Ramos (cell line): Measurements from ENCODE around the gene LRMDA.

Experiments
- in situ Hi-C: fragments of 300-500 bp; cut with MboI; formaldehyde crosslinking; loops from one replicate; pipeline ENCODE4 v1.14.3; 2022; ENCODE audit warnings: low sequenced_read_pairs; ENCODE audit not compliant: unreplicated experiment

The LRMDA gene

DNA sequence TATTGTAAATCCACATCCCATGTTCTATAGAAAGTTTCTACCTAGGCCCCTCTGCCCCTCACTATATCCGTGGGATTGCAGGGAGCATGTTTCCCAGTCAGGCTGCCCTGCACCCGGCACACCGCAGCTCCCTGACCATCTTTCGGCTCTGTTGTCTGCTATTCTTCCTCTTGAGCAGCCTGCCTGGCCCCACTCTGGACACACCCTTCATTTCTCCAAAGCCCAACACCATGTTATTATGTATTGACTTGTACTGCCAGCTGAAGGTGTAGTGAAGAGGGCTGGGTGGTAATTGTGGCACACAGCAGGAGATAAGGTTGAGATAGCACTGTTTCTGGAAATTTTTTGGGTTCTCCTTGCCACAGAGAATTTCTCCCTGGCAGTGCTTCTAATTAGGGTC, 9.8 kb downstream of the LRMDA start:
- in situ Hi-C loops, result no loop called here

DNA sequence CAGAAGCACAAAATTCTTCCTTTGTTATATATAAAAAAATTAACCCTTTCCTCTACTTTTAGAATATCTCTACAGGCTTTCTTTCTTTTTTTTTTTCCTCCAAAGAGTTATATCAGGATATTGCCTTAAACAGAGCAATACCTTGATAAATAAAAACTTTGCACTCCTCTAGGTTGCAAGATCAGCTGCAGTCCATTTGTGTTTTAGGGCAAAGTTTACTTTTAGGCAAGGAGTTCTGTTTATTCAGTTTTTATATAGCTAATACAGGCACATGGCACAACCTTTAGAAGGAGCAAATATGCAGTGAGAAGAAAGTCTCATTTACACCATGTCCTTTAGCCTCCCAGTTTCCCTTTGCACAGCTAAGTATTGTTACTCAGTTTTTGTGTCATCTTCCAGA, 10.3 kb downstream of the LRMDA start:
- in situ Hi-C loops, result no loop called here

DNA sequence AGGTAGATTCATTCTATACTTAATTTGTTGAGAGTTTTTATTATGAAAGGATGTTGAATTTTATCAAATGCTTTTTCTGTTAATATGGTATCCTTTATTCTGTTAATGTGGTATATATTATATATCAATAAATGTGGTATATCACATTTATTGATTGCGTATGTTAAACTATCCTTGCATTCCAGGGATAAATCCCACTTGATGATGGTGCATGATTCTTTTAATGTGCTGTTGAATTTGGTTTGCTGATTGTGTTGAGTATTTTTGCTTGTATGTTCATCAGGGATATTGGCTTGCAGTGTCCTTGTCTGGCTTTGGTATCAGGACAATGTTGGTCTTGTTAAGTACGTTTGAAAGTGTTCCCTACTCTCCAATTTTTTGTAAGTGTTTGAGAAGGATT, 11.9 kb downstream of the LRMDA start:
- in situ Hi-C loops, result no loop called here

DNA sequence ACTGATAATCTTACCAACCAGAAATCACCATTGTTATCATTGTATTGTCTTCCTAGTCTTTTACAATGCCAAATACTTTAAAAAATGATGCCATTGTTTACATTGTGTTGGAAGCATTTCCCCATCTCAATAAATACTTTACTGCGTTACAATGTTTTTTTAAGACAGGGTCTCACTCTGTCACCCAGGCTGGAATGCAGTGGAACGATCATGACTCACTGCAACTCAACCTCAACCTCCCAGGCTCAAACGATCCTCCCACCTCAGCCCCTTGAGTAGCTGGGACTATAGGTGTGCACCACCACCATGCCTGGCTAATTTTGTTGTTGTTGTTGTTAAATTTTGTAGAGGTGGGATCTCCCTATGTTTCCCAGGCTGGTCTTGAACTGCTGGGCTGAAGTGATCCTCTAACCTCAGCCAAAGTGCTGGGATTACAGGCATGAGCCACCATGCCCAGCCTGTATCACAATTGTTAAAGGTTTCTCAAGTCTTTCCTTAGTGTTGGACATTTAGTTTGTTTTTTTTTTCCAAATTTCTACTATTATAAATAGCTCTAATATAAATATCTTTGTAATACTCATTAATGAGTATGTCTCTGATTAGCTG, 13.5 kb downstream of the LRMDA start:
- in situ Hi-C loops, result no loop called here

DNA sequence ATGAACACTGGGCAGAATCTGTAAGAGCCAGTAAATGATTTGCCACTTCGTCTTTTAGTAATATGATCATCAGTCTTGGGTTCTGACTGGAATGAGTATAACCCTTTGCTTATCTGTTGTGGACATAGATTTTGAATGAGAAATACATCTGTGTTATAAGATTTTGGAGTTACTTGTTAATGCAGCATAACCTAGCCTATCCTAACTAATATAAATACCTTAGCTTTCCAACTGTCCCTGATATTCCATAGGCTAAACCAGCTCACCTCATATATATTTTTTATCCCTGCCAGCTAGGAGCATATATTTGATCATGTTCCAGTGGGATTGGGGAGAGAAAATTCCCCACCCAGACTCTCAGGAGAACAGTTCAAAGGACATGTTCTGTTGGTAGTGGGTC, 15.1 kb downstream of the LRMDA start:
- in situ Hi-C loops, result no loop called here

DNA sequence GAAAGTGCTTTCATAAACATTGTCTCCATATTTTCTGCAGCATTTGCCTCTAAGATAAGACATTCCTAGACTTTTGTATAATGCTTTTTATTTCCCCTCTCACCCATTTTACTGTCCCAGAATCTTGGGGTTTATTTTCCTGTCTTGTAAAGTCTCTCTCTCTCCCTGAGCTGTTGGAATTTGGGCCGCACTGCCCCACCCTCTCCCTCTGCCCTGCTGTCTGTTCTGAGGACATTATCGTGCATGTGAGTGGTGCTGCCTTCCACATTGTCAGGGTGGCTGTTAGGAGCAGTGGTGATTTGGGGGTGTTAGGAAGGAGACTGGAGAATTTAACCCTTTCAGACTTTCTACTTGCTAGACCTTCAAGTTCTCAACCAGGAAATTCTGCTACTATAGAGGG, 16.7 kb downstream of the LRMDA start:
- in situ Hi-C loops, result no loop called here

DNA sequence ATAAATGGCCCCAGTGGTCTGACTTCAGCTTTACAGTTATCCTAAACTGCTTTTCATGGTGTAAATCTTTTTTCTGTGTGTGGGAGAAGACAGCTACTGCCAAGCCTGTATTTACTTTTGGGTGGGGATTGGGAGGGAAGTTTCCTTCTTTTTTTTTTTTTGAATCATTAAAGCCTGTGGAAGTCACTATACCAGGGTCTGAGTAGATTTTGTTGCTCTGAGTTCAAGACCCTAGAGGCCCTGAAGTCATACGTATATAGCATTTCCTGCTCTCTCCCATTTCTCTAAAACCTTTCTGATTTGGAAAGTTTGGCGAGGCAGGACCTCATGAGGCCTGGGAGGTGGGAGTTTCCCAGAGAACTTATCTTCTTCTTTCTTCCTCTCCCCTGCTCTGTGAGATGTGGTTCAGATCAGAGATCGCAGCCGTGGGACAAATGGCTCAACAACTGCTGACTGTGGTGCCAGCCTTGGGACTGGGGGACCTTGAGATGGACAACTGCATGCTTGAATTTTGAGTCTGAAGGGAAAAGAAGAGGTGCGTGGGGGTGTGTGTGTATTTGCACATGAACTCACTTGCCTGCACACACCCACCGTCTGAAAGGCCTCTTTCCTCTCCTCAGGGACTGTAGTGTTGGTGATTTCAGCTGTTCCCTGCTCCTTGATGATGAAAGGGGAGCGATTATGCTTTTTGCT, 18.1 kb downstream of the LRMDA start:
- in situ Hi-C loops, result no loop called here

DNA sequence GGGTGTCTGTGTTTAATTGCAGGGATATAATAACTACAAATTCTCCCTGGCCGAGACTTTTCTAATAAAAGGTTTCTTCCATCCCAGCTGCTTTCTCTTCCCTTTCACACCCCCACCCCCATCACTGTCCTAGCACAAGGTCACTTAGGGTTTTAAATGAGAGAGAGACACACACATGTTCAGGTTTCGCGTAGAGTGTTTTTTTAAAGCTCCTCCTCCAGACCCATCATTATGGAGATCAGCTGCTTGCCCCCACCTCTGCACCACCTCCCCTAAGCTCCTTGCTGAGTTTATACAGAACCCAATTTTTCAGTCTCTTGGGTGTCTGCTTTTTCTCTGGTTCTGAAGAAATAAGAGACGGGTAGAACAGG, 18.6 kb downstream of the LRMDA start:
- in situ Hi-C loops, result no loop called here

DNA sequence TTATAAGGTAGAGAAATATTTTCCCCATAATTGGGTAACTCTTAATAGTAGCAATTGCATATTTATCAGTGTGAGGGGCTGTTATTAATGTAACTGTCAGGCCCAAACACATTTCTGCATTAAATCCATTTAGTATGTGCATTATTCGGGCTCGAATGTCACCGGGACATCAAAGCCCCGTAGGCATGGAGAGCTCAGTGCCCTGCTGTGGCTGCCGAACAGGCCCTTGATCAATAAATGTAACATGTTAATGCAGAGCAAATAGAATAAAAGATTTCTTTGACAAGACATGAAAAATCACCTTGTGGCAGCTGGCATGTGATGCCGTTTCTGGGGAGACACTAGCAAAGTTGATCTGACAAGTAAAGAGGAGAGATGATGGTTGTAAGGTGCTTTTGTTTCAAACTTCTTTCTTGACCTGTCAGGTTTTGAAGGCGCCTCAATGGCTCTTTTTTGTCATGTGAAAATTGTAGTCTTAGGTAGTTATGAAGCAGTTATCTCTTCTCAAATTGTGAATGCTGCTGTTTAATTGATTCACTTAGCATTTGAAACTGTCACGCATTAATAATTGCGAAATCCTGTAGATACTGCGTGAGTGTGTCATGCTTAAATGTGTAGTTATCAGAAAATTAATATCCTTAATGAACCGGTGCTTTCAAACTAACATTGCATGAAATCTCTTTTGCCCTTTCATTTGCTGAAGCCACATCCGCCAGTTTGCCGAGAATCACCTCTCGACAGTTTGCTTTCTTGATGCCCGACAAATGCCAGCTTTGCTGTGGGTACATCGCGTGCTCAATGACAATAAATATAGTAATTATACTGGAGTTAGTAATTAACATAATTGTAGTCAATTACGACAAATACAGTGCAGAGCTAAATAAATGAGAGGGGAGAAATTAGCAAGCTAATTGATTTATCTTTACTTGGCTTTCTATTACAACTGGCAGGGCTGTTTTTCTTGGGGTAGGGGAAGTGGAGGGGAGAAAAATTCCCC, 19.5 kb downstream of the LRMDA start:
- in situ Hi-C loops, result no loop called here

DNA sequence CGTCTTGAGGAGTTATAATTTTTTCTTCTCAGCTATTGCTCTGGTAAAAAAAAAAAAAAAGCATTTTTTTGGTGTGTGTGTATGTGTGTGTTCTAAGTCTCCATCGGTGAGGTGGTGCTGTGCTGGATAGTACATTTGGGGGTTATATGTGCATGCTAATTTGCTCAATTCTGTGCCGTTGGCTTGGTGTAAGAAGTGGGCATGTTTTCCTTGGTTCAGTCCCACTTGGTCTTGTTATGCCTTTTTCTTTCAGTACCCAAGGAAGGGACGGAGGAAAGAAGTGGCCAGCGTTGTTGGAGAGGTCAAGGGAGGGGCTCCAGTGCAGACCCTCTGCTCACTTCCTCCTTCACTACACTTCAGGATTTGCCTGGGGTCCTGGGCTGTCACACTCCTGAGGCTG, 20.4 kb downstream of the LRMDA start:
- in situ Hi-C loops, result no loop called here

DNA sequence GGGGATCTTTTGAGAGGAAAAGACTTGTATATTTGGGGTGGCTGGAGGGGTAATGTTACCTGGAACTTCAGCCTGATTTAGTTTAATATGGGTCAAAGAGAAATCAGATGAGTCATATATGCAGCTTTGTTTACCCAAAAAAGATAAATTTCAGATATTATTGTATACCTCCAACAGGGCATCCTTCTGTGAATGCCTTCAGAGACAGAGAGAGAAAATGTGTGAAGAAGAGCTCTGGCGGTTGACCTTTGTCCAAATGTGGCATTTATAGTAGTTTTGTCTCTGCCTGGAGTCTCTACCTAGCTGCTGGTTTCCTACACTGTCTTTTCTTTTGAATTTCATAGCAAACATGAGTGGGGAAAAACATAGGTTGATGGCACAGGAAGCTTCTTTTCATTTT, 21.6 kb downstream of the LRMDA start:
- in situ Hi-C loops, result no loop called here

DNA sequence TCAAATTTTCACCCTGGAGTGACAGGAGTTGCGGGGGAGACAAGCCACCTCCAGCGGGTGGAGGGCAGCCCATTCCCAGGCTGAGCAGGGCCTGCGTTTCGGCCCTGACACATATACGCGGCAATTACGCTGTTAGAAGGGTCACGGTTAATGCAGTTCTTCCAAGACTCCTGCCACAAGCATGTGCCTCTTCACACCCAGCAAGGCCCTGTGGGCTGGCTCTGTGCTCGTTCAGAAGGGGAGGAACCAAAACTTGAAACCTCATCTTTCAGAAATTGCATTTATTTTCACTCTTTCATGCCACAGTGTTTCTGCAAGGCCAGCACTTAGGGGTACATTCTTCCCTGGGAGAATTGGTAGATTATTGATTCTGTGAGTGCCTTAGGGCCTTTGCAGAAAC, 24.7 kb downstream of the LRMDA start:
- in situ Hi-C loops, result no loop called here

DNA sequence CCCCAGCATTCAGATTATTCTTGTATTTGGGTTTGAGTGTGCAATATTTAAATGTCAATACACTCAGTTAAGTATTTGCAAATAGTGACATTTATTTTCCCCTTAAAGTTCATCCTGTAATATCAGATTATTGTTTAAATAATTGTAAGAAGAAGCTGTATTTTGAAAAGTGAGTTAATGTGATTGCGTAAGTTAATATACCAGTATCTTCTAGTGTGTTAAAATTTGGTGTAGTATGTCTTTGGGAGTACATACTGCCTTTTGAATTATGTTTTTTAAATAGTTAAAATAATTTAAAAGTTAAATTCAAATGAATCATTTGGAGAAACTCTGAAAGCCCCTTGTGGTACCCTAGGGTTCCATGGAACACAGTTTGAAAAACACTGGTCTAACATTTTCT, 28.6 kb downstream of the LRMDA start:
- in situ Hi-C loops, result no loop called here

DNA sequence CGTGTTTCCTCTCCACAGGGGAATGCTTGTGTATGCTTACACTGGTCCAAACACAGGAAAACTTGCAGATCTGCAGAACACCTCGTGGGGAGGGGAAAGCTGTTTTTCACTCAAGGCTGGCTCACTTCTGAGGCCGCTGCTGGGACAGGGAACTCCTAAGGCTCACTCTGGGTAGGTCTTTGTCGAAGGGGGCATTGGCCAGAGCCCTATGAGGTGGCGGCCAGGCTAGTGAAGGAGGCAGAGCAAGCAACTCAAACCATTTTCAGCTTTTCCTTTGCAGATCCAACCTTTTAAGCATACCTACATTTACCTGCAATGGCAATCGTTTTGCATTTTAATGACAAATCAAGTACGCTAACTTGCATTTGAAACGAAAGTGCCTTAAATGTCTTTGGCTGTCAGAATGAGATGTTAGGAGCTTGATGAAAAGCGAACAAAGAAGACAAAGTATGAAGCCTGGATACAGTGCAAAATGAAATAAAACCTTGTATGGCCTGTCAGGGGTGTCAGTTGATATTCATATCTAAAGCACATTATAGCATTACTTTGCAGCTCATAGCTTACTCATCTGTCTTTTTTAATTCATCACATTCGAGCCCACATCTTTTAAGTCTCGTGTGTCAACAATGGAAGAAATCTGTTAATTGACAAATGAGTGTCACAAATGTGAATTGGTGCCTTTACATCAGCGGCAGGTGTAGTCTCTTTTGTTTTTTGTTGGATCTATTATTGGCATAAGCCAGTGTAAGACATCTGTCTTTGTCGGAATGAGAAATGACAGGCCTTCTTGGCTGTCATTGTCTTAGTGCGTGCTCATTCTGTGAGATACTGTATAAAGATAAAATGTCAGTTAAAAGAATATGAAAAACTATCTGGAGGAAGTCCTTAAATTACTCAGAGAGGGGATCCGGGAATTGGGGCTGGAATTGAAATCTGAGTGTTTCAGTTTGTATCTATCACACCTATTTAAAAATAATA, 30.5 kb downstream of the LRMDA start:
- in situ Hi-C loops, result no loop called here

DNA sequence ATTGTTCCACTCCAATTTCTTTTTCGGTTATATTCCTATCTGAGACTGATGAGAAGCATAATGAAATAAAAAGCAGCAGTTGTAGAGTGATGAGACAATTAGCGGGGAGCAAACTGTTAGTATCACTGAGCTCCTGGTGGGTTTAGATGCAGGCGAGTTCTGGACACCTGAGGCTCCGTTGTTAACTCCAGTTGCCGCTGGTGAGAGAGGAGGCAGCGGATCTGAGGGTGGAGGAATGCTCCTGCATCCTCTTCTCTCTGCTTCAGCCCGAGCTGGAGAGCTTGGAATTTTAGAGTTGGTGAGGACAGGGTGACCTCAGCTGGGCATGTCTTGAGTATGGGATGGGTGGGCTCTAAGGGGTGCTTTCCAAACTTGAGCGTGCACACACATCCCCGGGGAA, 31.4 kb downstream of the LRMDA start:
- in situ Hi-C loops, result no loop called here

DNA sequence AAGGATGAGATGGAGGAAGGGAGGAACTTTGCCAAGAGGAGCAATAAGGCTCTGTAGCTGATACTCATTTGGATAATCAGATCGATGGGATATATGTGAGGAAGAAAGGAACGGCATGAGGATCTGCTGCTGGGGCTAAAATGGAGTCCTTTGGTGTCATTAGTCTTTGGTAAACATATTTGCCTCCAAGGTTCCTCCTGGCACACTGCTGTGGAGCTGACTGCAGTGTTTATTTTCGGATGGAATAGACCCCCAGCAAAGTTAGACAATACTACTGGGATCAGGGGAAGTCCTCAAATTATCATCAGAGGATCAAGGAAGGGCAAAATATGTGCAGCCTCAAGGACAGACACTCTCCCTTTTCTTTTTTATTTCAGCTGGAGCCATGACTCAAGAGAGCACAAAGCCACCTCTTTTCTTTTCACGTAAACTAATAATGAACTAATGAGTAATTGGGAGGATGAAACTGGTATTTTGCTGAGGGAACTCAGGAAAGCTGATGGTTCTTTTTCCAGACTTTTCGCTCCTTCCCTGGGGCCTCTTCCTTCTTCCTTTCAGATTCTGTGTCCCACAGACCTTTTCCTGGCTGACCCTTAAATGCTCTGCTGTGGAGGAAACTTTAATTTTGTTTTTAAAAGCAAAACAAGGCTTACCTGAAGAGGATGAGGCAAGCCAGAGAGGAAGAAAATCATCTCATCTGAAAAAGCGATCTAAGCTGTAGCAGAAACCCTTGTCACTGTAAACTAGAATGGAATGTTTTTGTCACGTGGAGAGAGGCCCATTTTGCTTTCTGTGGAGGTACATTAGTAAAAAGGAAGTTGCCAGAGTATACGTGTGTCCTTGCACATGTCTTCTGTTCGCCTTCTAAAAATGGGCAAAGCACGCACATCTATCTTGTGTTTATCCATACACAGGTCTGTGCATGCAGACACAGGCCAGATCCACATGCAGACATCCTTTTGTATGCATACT, 33.3 kb downstream of the LRMDA start:
- in situ Hi-C loops, result no loop called here

DNA sequence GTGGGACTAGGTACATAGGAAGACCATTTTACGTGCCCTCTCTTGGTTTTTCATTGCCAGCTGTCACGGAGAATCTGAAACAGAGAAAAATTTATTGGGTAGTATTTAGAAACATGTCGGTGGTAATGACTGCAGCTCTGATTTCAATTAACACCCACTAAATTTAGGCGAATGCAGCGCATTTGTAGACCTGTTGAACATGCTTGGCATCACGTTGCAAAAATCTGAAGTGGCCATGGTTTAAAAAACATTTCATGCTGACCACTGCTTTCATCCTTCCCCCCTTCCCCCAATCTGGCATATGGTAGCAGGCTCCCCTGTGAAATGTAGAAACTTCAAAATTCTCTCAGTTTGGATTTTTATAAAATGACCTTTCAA, 34.0 kb downstream of the LRMDA start:
- in situ Hi-C loops, result no loop called here

DNA sequence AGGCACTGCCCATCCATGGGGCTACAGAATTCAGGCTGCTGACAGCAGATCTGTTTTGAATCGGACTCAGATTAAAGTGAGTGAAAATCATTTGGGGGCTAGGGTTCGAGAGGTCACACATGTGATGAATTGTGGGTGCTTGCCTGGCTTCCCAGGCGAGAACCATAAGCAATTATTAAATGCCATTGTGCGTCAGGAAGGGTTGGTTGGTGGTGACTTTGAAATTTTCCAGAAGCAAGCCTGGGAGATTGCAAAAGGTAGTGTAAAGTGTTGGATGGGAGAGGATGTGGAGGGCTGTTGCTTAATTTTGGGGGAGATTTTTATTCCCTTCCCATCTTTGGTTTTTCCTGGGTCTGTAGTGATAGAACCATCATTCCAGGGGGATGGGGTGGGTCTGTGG, 34.6 kb downstream of the LRMDA start:
- in situ Hi-C loops, result no loop called here

DNA sequence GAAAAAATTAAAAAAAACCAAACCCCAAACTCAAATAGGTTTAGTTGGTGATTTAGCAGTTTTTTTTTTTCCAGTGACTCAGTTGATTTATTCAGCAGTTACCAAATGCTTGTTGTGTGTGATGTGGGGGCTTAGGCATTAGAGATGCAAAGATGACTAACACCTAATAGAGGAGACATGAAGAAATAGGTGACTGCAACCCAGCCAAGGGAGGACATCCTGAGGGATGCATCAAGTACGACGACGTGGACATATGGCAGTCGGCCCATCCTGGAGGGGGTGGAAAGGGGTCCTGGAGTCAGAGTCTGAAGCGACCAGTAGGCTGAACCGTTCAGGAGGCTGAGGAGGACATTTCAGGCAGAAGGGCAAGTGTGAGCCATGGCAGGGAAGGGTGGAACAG, 35.5 kb downstream of the LRMDA start:
- in situ Hi-C loops, result no loop called here
